Measurements from ENCODE around the gene ATAD1.
A peak's percentile ranks its signal among the peaks of the same experiment; 100 is the strongest.

The ATAD1 gene

GRCh38 chr10:87799860-87800259 lies 18.2 kb downstream of the ATAD1 start:
- peak; percentile 33 for DNase-seq

GRCh38 chr10:87798082-87798481 lies 19.9 kb downstream of the ATAD1 start:
- no peak for DNase-seq

GRCh38 chr10:87794285-87794684 lies 23.7 kb downstream of the ATAD1 start:
- no peak for DNase-seq

GRCh38 chr10:87790185-87790584 lies 27.8 kb downstream of the ATAD1 start:
- no peak for DNase-seq

GRCh38 chr10:87786421-87786820 lies 31.6 kb downstream of the ATAD1 start:
- no peak for DNase-seq

GRCh38 chr10:87782721-87783120 lies 35.3 kb downstream of the ATAD1 start:
- no peak for DNase-seq

GRCh38 chr10:87781545-87781944 lies 36.5 kb downstream of the ATAD1 start:
- no peak for DNase-seq

- no peak for DNase-seq
Observed at GRCh38 chr10:87776328-87776727, 41.7 kb downstream of the ATAD1 start.

GRCh38 chr10:87775766-87776165 lies 42.3 kb downstream of the ATAD1 start:
- DNase-seq = no peak

GRCh38 chr10:87771871-87772500 lies 46.0 kb downstream of the ATAD1 start:
- peak; percentile 72 for DNase-seq

GRCh38 chr10:87767253-87767652 lies 50.8 kb downstream of the ATAD1 start:
- DNase-seq = no peak

- DNase-seq = no peak
Observed at GRCh38 chr10:87765666-87766376, 52.2 kb downstream of the ATAD1 start.

- no peak for DNase-seq
Observed at GRCh38 chr10:87764072-87764934, 53.7 kb downstream of the ATAD1 start.

GRCh38 chr10:87763086-87763861 lies 54.8 kb downstream of the ATAD1 start:
- DNase-seq = peak; percentile 51

- no peak for DNase-seq
Observed at GRCh38 chr10:87761892-87762291, 56.1 kb downstream of the ATAD1 start.

- no peak for DNase-seq
Observed at GRCh38 chr10:87761153-87761552, 56.9 kb downstream of the ATAD1 start.

GRCh38 chr10:87760195-87760905 lies 57.7 kb downstream of the ATAD1 start:
- DNase-seq = peak; percentile 57

GRCh38 chr10:87759551-87759950 lies 58.5 kb downstream of the ATAD1 start:
- DNase-seq = no peak

GRCh38 chr10:87757685-87758084 lies 60.3 kb downstream of the ATAD1 start:
- DNase-seq = no peak

GRCh38 chr10:87753995-87754866 lies 63.8 kb downstream of the ATAD1 start:
- DNase-seq = no peak

GRCh38 chr10:87752566-87752965 lies 65.5 kb downstream of the ATAD1 start:
- DNase-seq = no peak
